Vagina (tissue), 2 donors: ENCODE results near the gene NID1. TPM values are rescaled to one million over a fixed set of nuclear protein-coding genes. Genes with fewer than 3 reads are reported as not detected.

ENCODE experiments used
- DNase-seq, 2 donors: peaks; one replicate each; pipeline ENCODE4 v3.0.0-alpha.2; 2017; ENCODE audit errors: extremely low spot score in 2 of 2
- H3K27ac ChIP-seq: fragments of 200-600 bp; sonication (generic); one replicate; pipeline ENCODE4 v1.5.1; 2019
- H3K27me3 ChIP-seq: fragments of 200-600 bp; sonication (generic); one replicate; pipeline ENCODE4 v1.5.1; 2019
- H3K36me3 ChIP-seq, 2 donors: fragments of 200-600 bp; sonication (generic); one replicate each; pipeline ENCODE4 v1.5.1; 2017 to 2019
- H3K4me1 ChIP-seq: fragments of 200-600 bp; sonication (generic); one replicate; pipeline ENCODE4 v1.5.1; 2019
- H3K4me3 ChIP-seq, 2 donors: fragments of 200-600 bp; sonication (generic); 1 replicate in 1 of 2; 2 replicates in 1 of 2; pipeline ENCODE4 v1.5.1; 2016 to 2019
- H3K9me3 ChIP-seq: fragments of 200-600 bp; sonication (generic); one replicate; pipeline ENCODE4 v1.5.1; 2019
- POLR2A ChIP-seq, 2 donors: fragments of 450-650 bp; IDR thresholded peaks; one replicate each; pipeline ENCODE4 v1.6.1; 2017; ENCODE audit warnings: antibody characterized with exemption in 2 of 2, mild to moderate bottlenecking in 2 of 2, moderate library complexity in 2 of 2
- POLR2AphosphoS5 ChIP-seq, 2 donors: sonication (generic); formaldehyde crosslinking; IDR thresholded peaks; one replicate each; pipeline ENCODE4 v1.9.0; 2017; ENCODE audit warnings: antibody characterized with exemption in 2 of 2, mild to moderate bottlenecking in 2 of 2, low read depth in 1 of 2; ENCODE audit not compliant: insufficient read depth in 1 of 2
- intact Hi-C: fragments of 100-400 bp; cut with DNase I; formaldehyde crosslinking; loops from one replicate; pipeline ENCODE4 v1.15.1; 2023
- total RNA-seq: library from RNA; depleted of rRNA; stranded (reverse); fragments of >200 nt; gene quantifications from one replicate; pipeline ENCODE4 v1.2.3, GENCODE V29; 2016
- TF ChIP-seq, protein P1 (sequence below), 3 experiments: fragments of 450-650 bp in 2 of 3; fragments of 200-600 bp in 1 of 3; sonication (generic) in 1 of 3; IDR thresholded peaks; one replicate each; pipeline ENCODE4 v1.5.1; 2017 to 2019; ENCODE audit warnings: antibody characterized with exemption in 3 of 3, mild to moderate bottlenecking in 2 of 3, moderate library complexity in 2 of 3

Gene NID1
- total RNA-seq, 1 donor from 2014 or later, result 154 TPM

GRCh38 chr1:236103646-236104218, 38.8 kb upstream of the NID1 start:
- H3K4me3 ChIP-seq, result no peak overlapping the region

DNA sequence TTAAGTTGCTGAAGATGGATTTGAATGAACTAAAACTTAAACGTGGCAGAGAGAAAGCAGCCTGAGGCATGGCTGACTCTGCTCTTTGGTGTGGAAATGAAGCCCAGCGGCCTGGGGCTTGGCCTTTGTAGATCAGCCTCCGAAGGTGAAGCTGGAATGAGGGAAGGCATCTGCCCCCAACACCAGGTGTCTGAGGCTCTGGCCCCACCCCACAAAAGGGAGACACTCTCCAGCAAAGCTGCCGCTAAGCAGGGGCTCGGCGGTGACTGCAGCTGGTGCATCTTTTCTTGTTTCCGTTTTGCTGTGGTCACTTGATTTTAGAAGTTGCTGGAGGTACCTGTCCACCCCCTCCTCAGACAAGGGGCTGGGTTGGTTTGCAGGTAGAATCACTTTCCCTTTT, 38.2 kb upstream of the NID1 start:
- no peak overlapping the region for H3K27ac ChIP-seq
- no peak for DNase-seq
- no peak overlapping the region for H3K4me3 ChIP-seq
- H3K27me3 ChIP-seq, result no peaks in the 10 kb centered on the region
- H3K9me3 ChIP-seq, result no peaks in the 10 kb centered on the region
- intact Hi-C loops, result loop anchor here (5.0 kb wide), 1 partner anchor 389 kb away; no protein-coding TSS in a partner anchor
- H3K36me3 ChIP-seq, result no peaks in the 10 kb centered on the region
- TF ChIP-seq, protein P1, sequence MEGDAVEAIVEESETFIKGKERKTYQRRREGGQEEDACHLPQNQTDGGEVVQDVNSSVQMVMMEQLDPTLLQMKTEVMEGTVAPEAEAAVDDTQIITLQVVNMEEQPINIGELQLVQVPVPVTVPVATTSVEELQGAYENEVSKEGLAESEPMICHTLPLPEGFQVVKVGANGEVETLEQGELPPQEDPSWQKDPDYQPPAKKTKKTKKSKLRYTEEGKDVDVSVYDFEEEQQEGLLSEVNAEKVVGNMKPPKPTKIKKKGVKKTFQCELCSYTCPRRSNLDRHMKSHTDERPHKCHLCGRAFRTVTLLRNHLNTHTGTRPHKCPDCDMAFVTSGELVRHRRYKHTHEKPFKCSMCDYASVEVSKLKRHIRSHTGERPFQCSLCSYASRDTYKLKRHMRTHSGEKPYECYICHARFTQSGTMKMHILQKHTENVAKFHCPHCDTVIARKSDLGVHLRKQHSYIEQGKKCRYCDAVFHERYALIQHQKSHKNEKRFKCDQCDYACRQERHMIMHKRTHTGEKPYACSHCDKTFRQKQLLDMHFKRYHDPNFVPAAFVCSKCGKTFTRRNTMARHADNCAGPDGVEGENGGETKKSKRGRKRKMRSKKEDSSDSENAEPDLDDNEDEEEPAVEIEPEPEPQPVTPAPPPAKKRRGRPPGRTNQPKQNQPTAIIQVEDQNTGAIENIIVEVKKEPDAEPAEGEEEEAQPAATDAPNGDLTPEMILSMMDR (IDR thresholded peaks at IDR 0.05), result no peak
- no peak for TF ChIP-seq POLR2AphosphoS5 (IDR thresholded peaks at IDR 0.05; ENCODE audit: insufficient read depth in 1 of 2, low read depth in 1 of 2)
- TF ChIP-seq POLR2A (IDR thresholded peaks at IDR 0.05), result no peak
- H3K4me1 ChIP-seq, result no peaks in the 10 kb centered on the region

More at GRCh38 chr1:236103646-236104218, 38.8 kb upstream of the NID1 start:
- DNase-seq, result no peak
- intact Hi-C loops, result loop anchor here (5.0 kb wide), 1 partner anchor 389 kb away; no protein-coding TSS in a partner anchor
- TF ChIP-seq POLR2A (IDR thresholded peaks at IDR 0.05), result no peak
- TF ChIP-seq, protein P1 (IDR thresholded peaks at IDR 0.05), result peak; percentile 73 to 85 (median 78)
- no peaks in the 10 kb centered on the region for H3K27me3 ChIP-seq
- no peaks in the 10 kb centered on the region for H3K36me3 ChIP-seq
- H3K4me1 ChIP-seq, result no peaks in the 10 kb centered on the region
- no peak overlapping the region for H3K27ac ChIP-seq
- H3K9me3 ChIP-seq, result no peaks in the 10 kb centered on the region

DNA sequence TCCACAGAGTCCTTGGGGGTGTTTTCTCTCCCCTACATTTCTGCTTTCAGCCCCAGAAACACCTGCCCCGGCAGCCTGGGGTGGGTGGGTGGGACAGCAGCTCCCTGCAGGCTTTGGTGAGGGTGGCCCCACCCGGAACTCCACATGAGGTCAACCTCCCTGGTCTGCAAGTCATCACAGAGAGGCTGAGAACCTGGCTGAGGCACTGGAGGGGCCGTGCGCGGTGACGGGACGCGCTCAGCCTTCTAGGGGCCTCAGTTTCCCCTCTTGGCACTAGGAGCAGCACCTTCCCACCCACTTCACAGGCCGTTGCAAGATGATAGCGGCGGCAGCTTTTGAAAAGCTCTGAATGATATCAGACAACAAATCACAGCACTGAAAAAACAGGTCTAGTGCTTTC, 37.7 kb upstream of the NID1 start:
- no peak overlapping the region for H3K4me3 ChIP-seq
- no peak for DNase-seq
- no peak overlapping the region for H3K27ac ChIP-seq
- no peak for TF ChIP-seq POLR2A (IDR thresholded peaks at IDR 0.05)
- no peak for TF ChIP-seq POLR2AphosphoS5 (IDR thresholded peaks at IDR 0.05; ENCODE audit: insufficient read depth in 1 of 2, low read depth in 1 of 2)
- TF ChIP-seq, protein P1 (IDR thresholded peaks at IDR 0.05), result no peak
- H3K9me3 ChIP-seq, result no peaks in the 10 kb centered on the region
- intact Hi-C loops, result loop anchor here (5.0 kb wide), 1 partner anchor 390 kb away; no protein-coding TSS in a partner anchor
- H3K27me3 ChIP-seq, result no peaks in the 10 kb centered on the region
- H3K36me3 ChIP-seq, result no peaks in the 10 kb centered on the region
- H3K4me1 ChIP-seq, result no peaks in the 10 kb centered on the region

DNA sequence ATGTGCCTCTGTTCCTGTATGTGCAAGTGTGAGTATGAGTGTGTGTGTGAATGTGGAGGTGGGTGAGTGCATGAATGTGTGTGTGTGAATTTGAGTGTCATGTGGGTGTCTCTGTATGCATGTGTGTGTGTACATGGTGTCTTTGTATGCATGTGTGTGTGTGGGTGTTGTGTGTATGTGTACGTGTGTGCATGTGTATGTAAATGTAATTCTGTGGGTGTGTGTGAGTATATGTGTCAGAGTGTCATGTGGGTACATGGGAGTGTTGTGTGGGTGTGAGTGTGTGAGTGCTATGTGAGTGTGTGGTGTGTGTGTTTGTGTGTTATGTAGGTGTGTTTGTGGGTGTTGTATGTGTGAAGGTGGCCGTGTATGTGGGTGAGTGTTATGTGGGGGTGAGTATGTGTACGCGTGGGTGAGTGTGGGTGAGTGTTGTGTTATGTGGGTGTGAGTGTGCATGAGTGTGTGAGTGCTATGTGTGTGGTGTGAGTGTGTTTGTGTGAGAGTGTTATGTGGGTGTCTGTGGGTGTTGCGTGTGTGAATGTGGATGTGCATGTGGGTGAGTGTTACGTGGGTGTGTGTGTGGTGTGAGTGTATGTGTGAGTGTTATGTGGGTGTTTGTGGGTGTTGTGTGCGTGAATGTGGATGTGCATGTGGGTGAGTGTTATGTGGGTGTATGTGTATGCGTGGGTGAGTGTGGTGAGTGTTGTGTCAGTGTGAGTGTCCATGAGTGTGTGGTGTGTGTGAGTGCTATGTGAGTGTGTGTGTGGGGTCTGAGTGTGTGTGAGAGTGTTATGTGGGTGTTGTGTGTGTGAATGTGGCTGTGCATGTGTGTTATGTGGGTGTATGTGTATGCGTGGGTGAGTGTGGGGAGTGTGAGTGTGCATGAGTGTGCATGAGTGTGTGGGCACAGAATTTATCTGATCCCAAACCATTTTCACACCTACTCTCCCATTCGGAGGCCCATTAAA, 36.6 kb upstream of the NID1 start:
- no peak for DNase-seq
- H3K27ac ChIP-seq, result no peak overlapping the region
- no peak overlapping the region for H3K4me3 ChIP-seq
- no peak for TF ChIP-seq POLR2A (IDR thresholded peaks at IDR 0.05)
- TF ChIP-seq, protein P1 (IDR thresholded peaks at IDR 0.05), result no peak
- no peak for TF ChIP-seq POLR2AphosphoS5 (IDR thresholded peaks at IDR 0.05; ENCODE audit: insufficient read depth in 1 of 2, low read depth in 1 of 2)
- H3K27me3 ChIP-seq, result no peaks in the 10 kb centered on the region
- no peaks in the 10 kb centered on the region for H3K4me1 ChIP-seq
- H3K9me3 ChIP-seq, result peaks cover 2% of the 10 kb centered on the region
- intact Hi-C loops, result loop anchor here (5.0 kb wide), 1 partner anchor 391 kb away; no protein-coding TSS in a partner anchor
- no peaks in the 10 kb centered on the region for H3K36me3 ChIP-seq
